HCT116 (cell line): ENCODE results near the gene NHERF2. TPM values are rescaled to one million over a fixed set of nuclear protein-coding genes. Genes with fewer than 3 reads are reported as not detected.

ENCODE experiments used
- ATAC-seq: fragments of 200-7000 bp; cut with Tn5 transposase; 2 replicates; pipeline ENCODE4 v1.9.1; 2020; ENCODE audit warnings: mild to moderate bottlenecking, moderate library complexity
- BruUV-seq: library from RNA; stranded (reverse); fragments of 400-500 nt; replicated peaks from 2 replicates; lab custom pipeline; 2021; lab: Mats Ljungman, UMichigan
- CTCF ChIA-PET: fragments of 300-600 bp; sonication (Branson Sonifier 250); formaldehyde crosslinking; loops from one replicate; lab custom pipeline; 2021; ENCODE audit warnings: antibody characterized with exemption; lab: Charles Lee
- POLR2A ChIA-PET: fragments of 300-600, 350-600 bp; sonication (Branson Sonifier 250); formaldehyde crosslinking; loops from one replicate; lab custom pipeline; 2021; ENCODE audit warnings: antibody characterized with exemption; lab: Charles Lee
- RAD21 ChIA-PET, 2 experiments: fragments of 300-600 bp; sonication (Branson Sonifier 250); formaldehyde crosslinking; loops; one replicate each; lab custom pipeline; 2023; ENCODE audit warnings: low total read pairs in 2 of 2; ENCODE audit not compliant: uncharacterized antibody in 2 of 2, unreplicated experiment in 2 of 2, low non-redundant PET in 1 of 2; lab: Charles Lee
- DNase-seq: peaks from one replicate; pipeline ENCODE4 v3.0.0-alpha.2; 2010; ENCODE audit warnings: low read depth, low spot score
- H2AFZ ChIP-seq: fragments of 200-600 bp; shearing (Covaris generic), sonication (generic); 2 replicates; pipeline ENCODE4 v1.6.1; 2017; ENCODE audit warnings: low read depth, mixed run types, mixed read lengths, antibody characterized with exemption, low read length; ENCODE audit not compliant: poor library complexity, severe bottlenecking
- H3K27ac ChIP-seq: 2 replicates; pipeline ENCODE4 v1.5.1; 2012; ENCODE audit warnings: low read depth, low read length
- H3K27me3 ChIP-seq: fragments of 200-600 bp; sonication (generic); 2 replicates; pipeline ENCODE4 v1.6.1; 2016; ENCODE audit warnings: mixed run types, low read length, mixed read lengths; ENCODE audit not compliant: insufficient read depth
- H3K36me3 ChIP-seq, 2 experiments: fragments of 200-500 bp in 1 of 2; fragments of 200-600 bp in 1 of 2; sonication (Bioruptor generic) in 1 of 2; sonication (generic) in 1 of 2; 2 replicates each; pipeline versions ENCODE4 v1.5.1 to v1.6.1; 2014 to 2016; ENCODE audit warnings: low read length in 2 of 2, inconsistent platforms in 1 of 2, mixed read lengths in 1 of 2, mixed run types in 1 of 2; ENCODE audit not compliant: insufficient read depth in 2 of 2, control insufficient read depth in 1 of 2
- H3K4me1 ChIP-seq, 2 experiments: fragments of 200-600 bp in 1 of 2; sonication (generic) in 1 of 2; 2 replicates each; pipeline versions ENCODE4 v1.5.1 to v1.6.1; 2012 to 2017; ENCODE audit warnings: low read length in 2 of 2, inconsistent platforms in 1 of 2, mild to moderate bottlenecking in 1 of 2, mixed read lengths in 1 of 2, mixed run types in 1 of 2, moderate library complexity in 1 of 2; ENCODE audit not compliant: insufficient read depth in 2 of 2, control insufficient read depth in 1 of 2
- H3K4me2 ChIP-seq: fragments of 200-600 bp; sonication (generic); 2 replicates; pipeline ENCODE4 v1.6.1; 2017; ENCODE audit warnings: mixed run types, low read length, mixed read lengths
- H3K4me3 ChIP-seq, 2 experiments: fragments of 200-600 bp in 1 of 2; sonication (generic) in 1 of 2; replicated peaks in 1 of 2; 2 replicates each; pipeline ENCODE4 v1.5.1; 2011 to 2016; ENCODE audit warnings: low read length in 2 of 2, control low read depth in 1 of 2, low read depth in 1 of 2, mild to moderate bottlenecking in 1 of 2, mixed read lengths in 1 of 2, mixed run types in 1 of 2
- H3K79me2 ChIP-seq: fragments of 200-600 bp; sonication (generic); 2 replicates; pipeline ENCODE4 v1.6.1; 2017; ENCODE audit warnings: mild to moderate bottlenecking, mixed run types, low read length, moderate library complexity, mixed read lengths; ENCODE audit not compliant: insufficient read depth
- H3K9ac ChIP-seq: fragments of 200-600 bp; sonication (generic); 2 replicates; pipeline ENCODE4 v1.6.1; 2016; ENCODE audit warnings: low read length, mixed read lengths
- H3K9me2 ChIP-seq: fragments of 200-600 bp; sonication (generic), shearing (Covaris generic); 2 replicates; pipeline ENCODE4 v1.6.1; 2017; ENCODE audit warnings: mixed run types, mild to moderate bottlenecking, moderate library complexity; ENCODE audit not compliant: insufficient read depth
- H3K9me3 ChIP-seq, 2 experiments: fragments of 200-500 bp in 1 of 2; fragments of 200-600 bp in 1 of 2; sonication (Bioruptor generic) in 1 of 2; sonication (generic) in 1 of 2; 2 replicates each; pipeline ENCODE4 v1.6.1; 2014 to 2017; ENCODE audit warnings: low read length in 2 of 2, mixed read lengths in 2 of 2, inconsistent platforms in 1 of 2, low read depth in 1 of 2, mild to moderate bottlenecking in 1 of 2, mixed run types in 1 of 2, moderate library complexity in 1 of 2; ENCODE audit not compliant: control insufficient read depth in 1 of 2, insufficient read depth in 1 of 2
- H4K20me1 ChIP-seq: fragments of 200-600 bp; sonication (generic), shearing (Covaris generic); 2 replicates; pipeline ENCODE4 v1.6.1; 2017; ENCODE audit warnings: mixed run types, mild to moderate bottlenecking, moderate library complexity; ENCODE audit not compliant: insufficient read depth
- ATF3 ChIP-seq: IDR thresholded peaks from 2 replicates; pipeline ENCODE4 v1.6.1; 2012
- CBX3 ChIP-seq: IDR thresholded peaks from 2 replicates; pipeline ENCODE4 v1.6.1; 2012; ENCODE audit warnings: low read depth
- CEBPB ChIP-seq: IDR thresholded peaks from 2 replicates; pipeline ENCODE4 v1.6.1; 2012; ENCODE audit warnings: low read depth
- EGR1 ChIP-seq: IDR thresholded peaks from 2 replicates; pipeline ENCODE4 v1.6.1; 2012; ENCODE audit warnings: low read depth
- ELF1 ChIP-seq: IDR thresholded peaks from 2 replicates; pipeline ENCODE4 v1.6.1; 2012; ENCODE audit warnings: low read depth, borderline replicate concordance
- EZH2 ChIP-seq: fragments of 200-600 bp; sonication (generic); IDR thresholded peaks from 2 replicates; pipeline ENCODE4 v1.6.1; 2017; ENCODE audit warnings: antibody characterized with exemption, mixed run types
- EZH2phosphoT487 ChIP-seq: fragments of 200-600 bp; IDR thresholded peaks from 2 replicates; pipeline ENCODE4 v1.6.1; 2018; ENCODE audit warnings: antibody characterized with exemption, borderline replicate concordance
- FOSL1 ChIP-seq: IDR thresholded peaks from 2 replicates; pipeline ENCODE4 v1.6.1; 2012; ENCODE audit warnings: low read depth
- JUND ChIP-seq: IDR thresholded peaks from 2 replicates; pipeline ENCODE4 v1.6.1; 2012
- MAX ChIP-seq: IDR thresholded peaks from 2 replicates; pipeline ENCODE4 v1.6.1; 2012
- POLR2A ChIP-seq: IDR thresholded peaks from 2 replicates; pipeline ENCODE4 v1.7.0; 2011; ENCODE audit warnings: borderline replicate concordance; ENCODE audit not compliant: insufficient read depth, insufficient read length; ENCODE audit errors: extremely low read depth
- RAD21 ChIP-seq: IDR thresholded peaks from 2 replicates; pipeline ENCODE4 v1.6.1; 2012; ENCODE audit warnings: low read depth, mild to moderate bottlenecking
- REST ChIP-seq: IDR thresholded peaks from 2 replicates; pipeline ENCODE4 v1.6.1; 2012; ENCODE audit warnings: low read depth
- SIN3A ChIP-seq: IDR thresholded peaks from 2 replicates; pipeline ENCODE4 v1.6.1; 2012; ENCODE audit warnings: low read depth
- SP1 ChIP-seq: IDR thresholded peaks from 2 replicates; pipeline ENCODE4 v1.6.1; 2012; ENCODE audit warnings: low read depth
- TCF7L2 ChIP-seq: IDR thresholded peaks from 2 replicates; pipeline ENCODE4 v1.7.0; 2011; ENCODE audit warnings: borderline replicate concordance, inconsistent platforms; ENCODE audit not compliant: insufficient read depth, insufficient read length; ENCODE audit errors: extremely low read depth
- YY1 ChIP-seq: IDR thresholded peaks from 2 replicates; pipeline ENCODE4 v1.6.1; 2011; ENCODE audit warnings: low read length, low read depth, moderate library complexity, mild to moderate bottlenecking; ENCODE audit not compliant: insufficient replicate concordance; ENCODE audit errors: extremely low read depth
- ZBTB33 ChIP-seq: IDR thresholded peaks from 2 replicates; pipeline ENCODE4 v1.6.1; 2011; ENCODE audit warnings: mild to moderate bottlenecking, low read length, moderate library complexity; ENCODE audit not compliant: insufficient replicate concordance; ENCODE audit errors: extremely low read depth
- ZNF274 ChIP-seq: fragments of 200-500 bp; sonication (Bioruptor generic); IDR thresholded peaks from 2 replicates; pipeline ENCODE4 v1.6.1; 2014; ENCODE audit warnings: mild to moderate bottlenecking, low read depth, low read length, inconsistent platforms
- intact Hi-C: fragments of 100-400 bp; cut with micrococcal nuclease; formaldehyde crosslinking; loops from 2 replicates; pipeline ENCODE4 v1.10.0; 2022
- total RNA-seq: library from RNA; stranded (reverse); gene quantifications from one replicate; pipeline ENCODE4 v1.2.1, GENCODE V29; 2021; ENCODE audit not compliant: unreplicated experiment

NHERF2 gene
- total RNA-seq, 1 experiment from 2014 or later = 58.4 TPM

- BruUV-seq = no TSS peak
- H3K9me2 ChIP-seq = no peaks in the 10 kb centered on the region
- ATAC-seq (no peak), DNase-seq (no peak)
- peaks cover 8 to 16% of the 10 kb centered on the region in 2 experiments for H3K4me1 ChIP-seq
- ChIA-PET CTCF (no interaction called here), RAD21 (interaction anchor here in 1 of 2 experiments (0.6 kb wide), 1 partner anchor 35 kb away, joined by 5 read pairs; the partner anchor contains the start of gene RPS2), POLR2A (no interaction called here)
- H3K9ac ChIP-seq = no peak overlapping the region
- no peak overlapping the region for H3K27ac ChIP-seq
- peaks cover 25 to 51% of the 10 kb centered on the region in 2 experiments; a peak in 3 of 4 replicates for H3K36me3 ChIP-seq
- no peak overlapping the region for H2AFZ ChIP-seq
- H3K79me2 ChIP-seq = peaks cover 37% of the 10 kb centered on the region
- no peak overlapping the region for H3K4me2 ChIP-seq
- TF ChIP-seq TCF7L2 (no peak), ATF3 (no peak), ZBTB33 (no peak), POLR2A (no peak), CBX3 (no peak), SP1 (no peak), EZH2 (no peak), ZNF274 (no peak), RAD21 (no peak), MAX (no peak), EGR1 (no peak), REST (no peak), EZH2phosphoT487 (no peak), SIN3A (no peak), ELF1 (no peak), YY1 (no peak), CEBPB (no peak), JUND (no peak), FOSL1 (no peak)
- no peaks in the 10 kb centered on the region for H3K9me3 ChIP-seq
- intact Hi-C loops = loop anchor here (5.0 kb wide), 1 partner anchor 142 kb away; no protein-coding TSS in a partner anchor
- no peaks in the 10 kb centered on the region; the same call in 1 of the 2 replicates for H4K20me1 ChIP-seq
- H3K4me3 ChIP-seq = no peak overlapping the region
- no peaks in the 10 kb centered on the region for H3K27me3 ChIP-seq
Measured at GRCh38 chr16:1999866-2000514, 26.7 kb upstream of the NHERF2 start.
